ENCODE results near the gene LAYN.

Gene LAYN

GRCh38 chr11:111531687-111532364, 8.7 kb upstream of the LAYN start:
- DNase-seq = peak; percentile 21

- DNase-seq = no peak
Measured at GRCh38 chr11:111532365-111532709, 8.2 kb upstream of the LAYN start.

GRCh38 chr11:111535281-111535680, 5.2 kb upstream of the LAYN start:
- no peak for DNase-seq

GRCh38 chr11:111537336-111537860, 3.1 kb upstream of the LAYN start:
- DNase-seq = no peak

- no peak for DNase-seq
Measured at GRCh38 chr11:111538407-111539114, 2.0 kb upstream of the LAYN start.

GRCh38 chr11:111539426-111540113, 950 bp upstream of the LAYN start:
- no peak for DNase-seq

GRCh38 chr11:111540937-111541253, 375 bp downstream of the LAYN start:
- DNase-seq = no peak

GRCh38 chr11:111541254-111542061, 938 bp downstream of the LAYN start:
- DNase-seq = no peak

- DNase-seq = no peak
Measured at GRCh38 chr11:111542606-111543275, 2.2 kb downstream of the LAYN start.

GRCh38 chr11:111548525-111548924, 8.0 kb downstream of the LAYN start:
- no peak for DNase-seq

GRCh38 chr11:111549196-111549868, 8.8 kb downstream of the LAYN start:
- no peak for DNase-seq

GRCh38 chr11:111549869-111550203, 9.3 kb downstream of the LAYN start:
- DNase-seq = no peak

- DNase-seq = no peak
Measured at GRCh38 chr11:111550258-111550657, 9.7 kb downstream of the LAYN start.

- DNase-seq = no peak
Measured at GRCh38 chr11:111554532-111554931, 14.0 kb downstream of the LAYN start.

- no peak for DNase-seq
Measured at GRCh38 chr11:111555255-111555654, 14.7 kb downstream of the LAYN start.

- no peak for DNase-seq
Measured at GRCh38 chr11:111557425-111558111, 17.0 kb downstream of the LAYN start.

- DNase-seq = no peak
Measured at GRCh38 chr11:111559800-111560464, 19.4 kb downstream of the LAYN start.

- no peak for DNase-seq
Measured at GRCh38 chr11:111560800-111561199, 20.3 kb downstream of the LAYN start.

GRCh38 chr11:111561306-111561705, 20.8 kb downstream of the LAYN start:
- DNase-seq = no peak

- no peak for DNase-seq
Measured at GRCh38 chr11:111561791-111562325, 21.3 kb downstream of the LAYN start.

All from CD4-positive, alpha-beta T cell treated with Interleukin-21 for 1 hour (primary cell).